Activated naive CD4-positive, alpha-beta T cell treated with anti-CD3 and anti-CD28 coated beads, Interleukin-2, amount 10 ng/mL, durations not matched to agents 7 days and 5 days (primary cell): ENCODE data around the gene TRMT2A.

Experiments
- CTCF ChIA-PET: fragments of 350-600 bp; sonication (Branson Sonifier 250); formaldehyde crosslinking; loops from one replicate; lab custom pipeline; 2021; ENCODE audit warnings: antibody characterized with exemption; lab: Charles Lee
- DNase-seq: peaks from one replicate; pipeline ENCODE4 v3.0.0-alpha.2; 2020
- H3K27ac Mint-ChIP-seq: one replicate; pipeline ENCODE4 v1.8.0; 2021; ENCODE audit warnings: mild to moderate bottlenecking, moderate library complexity, mixed read lengths
- H3K27me3 Mint-ChIP-seq: one replicate; pipeline ENCODE4 v1.8.0; 2021; ENCODE audit warnings: mild to moderate bottlenecking, mixed read lengths
- H3K36me3 Mint-ChIP-seq: one replicate; pipeline ENCODE4 v1.8.0; 2021; ENCODE audit warnings: mixed read lengths
- H3K4me1 Mint-ChIP-seq: one replicate; pipeline ENCODE4 v1.8.0; 2021; ENCODE audit warnings: mixed read lengths
- H3K4me3 Mint-ChIP-seq: one replicate; pipeline ENCODE4 v1.8.0; 2021; ENCODE audit warnings: mild to moderate bottlenecking, moderate library complexity, mixed read lengths
- H3K9me3 Mint-ChIP-seq: one replicate; pipeline ENCODE4 v1.8.0; 2021; ENCODE audit warnings: mixed read lengths

Gene TRMT2A

DNA sequence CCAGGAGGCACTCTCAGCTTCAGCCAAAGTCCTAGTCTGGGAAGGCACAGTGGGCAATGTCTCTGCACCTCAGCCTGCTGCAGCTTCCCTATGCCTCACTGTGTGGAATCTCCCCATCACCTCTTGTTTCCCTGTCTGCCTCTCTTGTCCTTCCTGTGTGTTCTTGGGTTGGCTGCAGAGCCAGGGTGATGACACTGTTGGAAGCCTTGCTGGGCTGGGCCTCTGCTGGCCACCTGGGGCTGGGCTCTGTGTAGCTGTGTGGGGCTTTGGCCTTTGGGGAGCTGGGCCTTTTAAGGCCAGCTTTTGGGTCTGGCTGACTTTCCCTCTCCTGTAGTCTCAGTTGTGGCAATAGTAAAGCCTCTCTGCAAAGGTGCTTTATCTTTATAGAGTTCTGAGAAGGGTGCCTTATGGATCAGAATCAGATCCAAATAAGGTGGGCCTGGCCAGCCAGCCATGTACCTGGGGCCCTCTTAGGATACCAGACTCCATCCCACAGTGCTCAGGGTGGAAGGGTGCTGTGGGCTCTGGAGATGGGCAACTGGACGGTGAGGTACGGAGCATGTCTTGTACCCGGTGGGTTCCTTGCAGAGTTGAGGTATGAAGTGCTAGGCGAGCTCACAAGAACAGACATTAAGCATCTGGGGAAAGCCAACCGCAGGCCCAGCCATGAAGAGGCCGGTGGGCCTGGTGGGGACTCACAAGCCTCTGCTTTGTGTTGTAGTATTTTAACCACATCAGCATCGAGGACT, 11.4 kb downstream of the TRMT2A start:
- Mint-ChIP-seq H3K4me3 (no peak overlapping the region), H3K4me1 (peaks cover 14% of the 10 kb centered on the region), H3K9me3 (no peaks in the 10 kb centered on the region), H3K27ac (peak overlapping the region; percentile 19), H3K36me3 (peaks cover 38% of the 10 kb centered on the region), H3K27me3 (no peaks in the 10 kb centered on the region)
- CTCF ChIA-PET, result no interaction called here
- DNase-seq, result no peak

DNA sequence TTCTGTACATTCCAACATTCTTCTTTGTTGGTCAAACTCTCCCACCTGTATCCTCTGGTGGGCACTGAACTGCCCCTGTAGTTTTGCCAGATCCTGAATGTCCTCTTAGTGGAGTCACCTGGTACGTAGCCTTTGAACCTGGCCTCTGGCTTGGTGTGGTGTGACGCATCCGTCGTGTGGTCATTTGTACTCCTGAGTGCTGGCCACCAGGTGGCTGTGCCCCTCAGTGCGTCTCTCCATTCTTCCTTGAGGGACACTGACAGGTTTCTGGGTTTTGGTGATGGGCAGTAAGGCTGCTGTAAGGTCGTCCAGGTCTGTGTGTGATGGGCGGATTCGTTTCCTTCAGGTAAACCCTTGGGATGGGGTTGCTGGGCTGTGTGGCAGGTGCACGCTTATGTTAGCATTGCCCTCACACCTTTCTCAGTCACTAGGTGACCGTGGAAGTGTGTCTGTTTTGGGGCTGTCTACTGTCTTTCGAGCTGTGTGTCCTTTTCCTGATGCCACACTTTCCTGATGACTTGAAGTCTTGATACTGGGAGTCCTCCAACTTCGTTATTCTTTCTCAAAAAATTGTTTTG, 14.7 kb downstream of the TRMT2A start:
- H3K27ac Mint-ChIP-seq, result no peak overlapping the region
- H3K4me3 Mint-ChIP-seq, result no peak overlapping the region
- H3K4me1 Mint-ChIP-seq, result peaks cover 41% of the 10 kb centered on the region
- no peaks in the 10 kb centered on the region for H3K27me3 Mint-ChIP-seq
- no peaks in the 10 kb centered on the region for H3K9me3 Mint-ChIP-seq
- no peak for DNase-seq
- CTCF ChIA-PET, result no interaction called here
- peaks cover 50% of the 10 kb centered on the region for H3K36me3 Mint-ChIP-seq

DNA sequence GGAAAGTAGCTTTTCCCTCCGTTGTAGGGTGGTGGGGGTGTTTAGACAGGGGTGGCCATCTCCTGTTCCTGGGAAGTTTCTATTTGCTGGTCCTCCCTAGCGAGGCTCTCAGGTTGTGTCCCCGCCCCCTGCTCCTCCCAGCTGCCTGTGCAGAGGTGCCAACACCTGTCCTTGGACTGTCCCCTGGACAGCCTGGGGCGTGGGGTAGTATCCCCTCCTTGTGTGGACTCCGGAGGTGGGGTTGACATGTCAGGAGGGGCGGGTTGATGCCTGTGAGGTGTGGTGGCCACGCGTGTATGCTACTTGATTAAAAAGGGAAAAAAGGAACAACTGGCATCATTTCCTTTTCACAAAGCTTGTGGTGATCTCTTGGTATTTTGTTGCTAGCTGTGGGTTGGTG, 15.4 kb downstream of the TRMT2A start:
- H3K9me3 Mint-ChIP-seq, result peaks cover under 1% of the 10 kb centered on the region
- H3K4me1 Mint-ChIP-seq, result peaks cover 43% of the 10 kb centered on the region
- H3K27me3 Mint-ChIP-seq, result no peaks in the 10 kb centered on the region
- H3K27ac Mint-ChIP-seq, result no peak overlapping the region
- DNase-seq, result no peak
- H3K36me3 Mint-ChIP-seq, result peaks cover 51% of the 10 kb centered on the region
- CTCF ChIA-PET, result interaction anchor here (0.6 to 1.4 kb wide), 3 partner anchors 11 to 218 kb away, joined by 3 to 5 read pairs (median 4); partner anchors contain the start of gene DGCR6L
- H3K4me3 Mint-ChIP-seq, result no peak overlapping the region

DNA sequence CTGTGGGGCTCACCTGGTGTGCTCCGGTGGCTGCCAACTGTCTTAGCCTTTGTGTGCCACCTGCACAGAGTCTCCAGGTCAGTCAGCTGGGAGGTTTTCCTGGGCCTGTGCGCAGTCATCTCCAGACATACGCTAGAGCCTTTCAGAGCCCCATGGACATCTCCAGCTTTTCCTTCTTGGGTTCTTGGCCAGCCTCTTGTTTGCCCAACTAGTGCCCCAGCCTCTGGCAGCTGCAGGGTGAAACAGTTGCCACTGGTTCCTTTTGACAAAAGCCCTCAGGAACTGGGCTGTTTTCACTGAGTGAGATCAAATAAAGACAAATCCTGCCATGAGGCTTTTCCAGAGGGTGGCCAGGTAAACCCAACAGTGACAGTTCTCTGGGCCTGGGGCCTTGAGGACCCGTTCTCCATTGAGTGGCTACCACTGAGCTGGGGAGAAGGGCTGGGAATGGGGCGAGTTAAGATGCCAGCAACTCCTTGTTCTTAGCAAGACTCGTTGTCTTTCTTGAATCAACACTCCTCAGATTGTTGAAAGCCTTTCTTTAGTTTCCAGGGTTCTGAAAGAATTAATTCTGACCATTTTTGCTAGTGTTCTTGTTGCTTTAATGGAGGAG, 17.8 kb downstream of the TRMT2A start:
- peaks cover 67% of the 10 kb centered on the region for H3K36me3 Mint-ChIP-seq
- H3K9me3 Mint-ChIP-seq, result peaks cover 3% of the 10 kb centered on the region
- peaks cover 51% of the 10 kb centered on the region for H3K4me1 Mint-ChIP-seq
- no peak for DNase-seq
- H3K4me3 Mint-ChIP-seq, result no peak overlapping the region
- CTCF ChIA-PET, result interaction anchor here (0.7 kb wide), 1 partner anchor 18 kb away, joined by 3 read pairs; no protein-coding TSS in a partner anchor
- no peaks in the 10 kb centered on the region for H3K27me3 Mint-ChIP-seq
- H3K27ac Mint-ChIP-seq, result peak overlapping the region; percentile 81

DNA sequence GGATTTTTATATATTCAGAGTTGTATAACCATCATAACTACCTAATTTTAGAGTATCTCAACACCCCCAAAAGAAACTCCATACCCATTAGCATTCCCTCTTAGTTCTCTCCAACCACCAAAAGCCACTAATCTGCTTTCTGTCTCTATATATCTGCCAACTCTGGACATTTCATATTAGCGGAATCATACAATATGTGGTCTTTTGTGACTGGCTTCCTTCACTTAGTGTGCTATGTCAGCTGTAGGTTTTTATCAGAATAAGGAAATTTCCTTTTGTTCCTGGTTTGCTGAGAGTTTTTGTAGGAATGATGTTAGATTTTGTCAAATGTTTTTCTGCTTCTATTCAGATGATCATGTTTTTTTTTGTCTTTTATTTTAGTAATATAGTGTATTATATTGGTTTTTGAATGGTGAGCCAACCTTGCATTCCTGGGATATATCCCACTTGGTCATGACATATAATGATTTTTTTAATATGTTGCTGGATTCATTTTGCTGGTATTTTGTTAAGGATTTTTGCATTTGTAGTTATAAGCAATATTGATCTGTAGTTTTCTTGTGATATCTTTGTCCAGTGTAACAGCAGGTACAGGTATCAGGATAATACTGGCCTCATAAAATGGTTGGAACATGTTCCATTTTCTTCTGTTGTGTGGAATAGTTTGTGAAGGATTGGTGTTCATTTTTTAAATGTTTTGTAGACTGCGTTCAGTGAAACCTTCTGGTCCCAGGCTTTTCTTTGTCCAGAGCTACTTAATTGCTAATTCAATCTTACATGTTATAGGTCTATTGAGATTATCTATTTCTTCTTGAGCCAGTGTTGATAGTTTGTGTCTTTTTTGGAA, 20.2 kb downstream of the TRMT2A start:
- CTCF ChIA-PET, result interaction anchor here (1.1 to 1.7 kb wide), 2 partner anchors 14 to 78 kb away, joined by 3 to 4 read pairs; no protein-coding TSS in a partner anchor
- Mint-ChIP-seq H3K4me1 (peaks cover 49% of the 10 kb centered on the region), H3K27me3 (no peaks in the 10 kb centered on the region), H3K4me3 (no peak overlapping the region), H3K27ac (no peak overlapping the region), H3K36me3 (peaks cover 75% of the 10 kb centered on the region), H3K9me3 (peaks cover 3% of the 10 kb centered on the region)
- no peak for DNase-seq

DNA sequence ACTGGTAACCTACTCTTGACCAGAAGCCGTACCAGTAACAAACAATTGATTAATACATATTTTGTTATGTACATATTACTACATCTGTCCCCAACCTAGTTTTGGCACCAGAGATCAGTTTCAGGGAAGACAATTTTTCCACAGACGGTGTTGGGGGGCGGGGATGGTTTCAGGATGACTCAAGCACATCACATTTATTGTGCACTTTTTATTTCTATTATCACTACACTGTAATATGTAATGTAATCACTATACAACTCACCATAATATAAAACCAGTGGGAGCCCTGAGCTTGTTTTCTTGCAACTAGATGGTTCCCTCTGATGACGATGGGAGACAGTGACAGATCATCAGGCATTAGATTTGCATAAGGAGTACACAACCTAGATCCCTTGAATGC, 21.5 kb downstream of the TRMT2A start:
- DNase-seq, result no peak
- H3K4me1 Mint-ChIP-seq, result peaks cover 39% of the 10 kb centered on the region
- no peak overlapping the region for H3K27ac Mint-ChIP-seq
- H3K36me3 Mint-ChIP-seq, result peaks cover 85% of the 10 kb centered on the region
- CTCF ChIA-PET, result interaction anchor here (1.1 to 1.7 kb wide), 2 partner anchors 15 to 76 kb away, joined by 3 to 4 read pairs; no protein-coding TSS in a partner anchor
- H3K27me3 Mint-ChIP-seq, result no peaks in the 10 kb centered on the region
- no peak overlapping the region for H3K4me3 Mint-ChIP-seq
- H3K9me3 Mint-ChIP-seq, result peaks cover 3% of the 10 kb centered on the region

DNA sequence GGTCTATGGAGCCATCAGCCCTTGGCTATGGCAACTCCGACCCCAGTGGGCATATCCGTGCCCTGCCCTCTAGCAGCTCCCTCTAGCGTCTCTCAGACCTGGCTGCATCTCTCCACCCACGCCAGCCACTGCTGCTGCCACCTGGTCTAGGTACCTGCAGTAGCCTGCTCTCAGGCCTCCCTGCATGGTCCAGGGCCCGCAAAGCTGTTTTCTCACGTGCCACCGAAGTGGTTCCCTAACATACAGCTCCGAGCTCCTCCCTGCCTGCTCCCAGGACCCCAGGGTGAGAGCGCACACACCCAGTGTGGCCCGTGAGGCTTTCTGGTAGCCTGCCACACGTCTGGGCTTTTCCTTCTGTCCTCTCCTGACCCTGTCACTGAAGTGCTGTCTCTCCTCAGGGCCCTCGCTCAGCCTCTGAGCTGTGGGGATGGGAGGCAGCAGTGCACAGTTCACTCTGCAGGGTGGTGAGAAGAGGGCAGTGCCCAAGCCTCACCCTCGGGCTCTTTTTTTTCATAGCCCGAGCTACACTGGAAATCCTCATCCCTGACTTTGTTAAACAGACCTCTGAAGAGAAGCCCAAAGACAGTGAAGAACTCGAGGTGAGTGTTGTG, 22.7 kb downstream of the TRMT2A start:
- no peak overlapping the region for H3K27ac Mint-ChIP-seq
- H3K4me3 Mint-ChIP-seq, result no peak overlapping the region
- H3K36me3 Mint-ChIP-seq, result peaks cover 85% of the 10 kb centered on the region

DNA sequence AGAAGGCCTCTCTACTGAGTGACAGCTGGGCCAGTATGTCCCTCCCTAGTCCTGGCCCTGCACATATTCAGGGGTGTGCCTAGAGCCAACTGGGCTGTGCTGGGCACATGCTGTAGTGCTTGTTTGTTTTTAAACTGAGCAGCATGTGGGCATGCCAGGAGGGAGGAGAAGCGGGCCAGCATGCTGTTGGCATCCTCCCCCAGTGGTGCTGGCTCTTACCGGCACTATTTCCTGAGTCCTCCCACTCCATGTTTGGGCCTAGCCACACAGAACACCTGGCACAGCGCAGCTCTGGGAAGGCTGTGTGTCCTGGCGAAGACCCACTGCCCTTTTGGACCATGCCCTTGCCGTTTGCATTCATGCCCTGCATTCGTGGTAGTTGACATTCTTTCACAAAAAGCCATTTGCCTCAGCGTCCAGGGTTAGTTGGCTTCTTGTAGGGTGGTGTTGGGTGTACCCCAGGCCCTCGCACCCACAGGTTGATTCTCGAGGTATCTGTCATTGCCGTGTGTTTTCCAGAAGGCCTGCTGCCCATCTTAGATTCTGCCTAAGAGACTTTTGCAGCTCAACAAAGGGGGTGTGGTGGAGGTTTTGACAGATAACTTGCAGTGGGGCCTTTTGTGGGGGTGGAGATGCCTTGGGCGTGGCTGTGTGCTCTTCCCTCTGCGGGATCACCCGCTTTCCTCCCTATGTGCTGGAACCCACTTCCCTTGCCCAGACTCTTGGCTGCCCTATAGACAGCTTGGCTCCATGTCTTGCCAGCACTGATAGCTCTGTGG, 23.4 kb downstream of the TRMT2A start:
- Mint-ChIP-seq H3K27me3 (no peaks in the 10 kb centered on the region), H3K36me3 (peaks cover 83% of the 10 kb centered on the region), H3K4me3 (no peak overlapping the region), H3K4me1 (peaks cover 19% of the 10 kb centered on the region), H3K27ac (no peak overlapping the region), H3K9me3 (peaks cover 3% of the 10 kb centered on the region)
- CTCF ChIA-PET, result interaction anchor here (1.4 kb wide), 1 partner anchor 140 kb away, joined by 3 read pairs; no protein-coding TSS in a partner anchor
- DNase-seq, result no peak

More for the DNA sequence above, 22.7 kb downstream of the TRMT2A start:
- Mint-ChIP-seq H3K27me3 (no peaks in the 10 kb centered on the region), H3K4me1 (peaks cover 26% of the 10 kb centered on the region), H3K9me3 (peaks cover 3% of the 10 kb centered on the region)
- CTCF ChIA-PET, result interaction anchor here (1.4 kb wide), 1 partner anchor 141 kb away, joined by 3 read pairs; no protein-coding TSS in a partner anchor
- DNase-seq, result no peak

DNA sequence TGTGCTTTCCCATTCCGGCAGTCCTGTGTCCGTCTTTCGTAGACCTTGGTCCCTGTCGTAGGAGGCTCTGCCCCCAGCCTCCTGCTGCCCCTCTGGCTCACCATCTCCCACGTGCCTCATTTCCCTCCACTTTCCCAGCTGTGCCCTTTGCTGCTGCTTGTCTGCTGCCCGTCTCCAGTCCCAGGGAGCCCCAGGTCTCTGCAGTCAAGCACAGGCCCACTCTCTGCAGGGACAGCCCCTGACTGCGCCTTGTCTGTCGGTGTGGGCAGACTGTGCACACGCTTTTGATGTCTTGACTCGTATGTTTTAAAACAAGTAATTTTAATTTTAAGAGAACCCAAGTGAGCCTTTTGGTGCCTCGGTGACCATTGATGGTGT, 24.6 kb downstream of the TRMT2A start:
- Mint-ChIP-seq H3K36me3 (peaks cover 80% of the 10 kb centered on the region), H3K27ac (no peak overlapping the region), H3K27me3 (no peaks in the 10 kb centered on the region), H3K9me3 (peaks cover 3% of the 10 kb centered on the region), H3K4me3 (no peak overlapping the region), H3K4me1 (peaks cover 13% of the 10 kb centered on the region)
- DNase-seq, result no peak
- CTCF ChIA-PET, result no interaction called here

DNA sequence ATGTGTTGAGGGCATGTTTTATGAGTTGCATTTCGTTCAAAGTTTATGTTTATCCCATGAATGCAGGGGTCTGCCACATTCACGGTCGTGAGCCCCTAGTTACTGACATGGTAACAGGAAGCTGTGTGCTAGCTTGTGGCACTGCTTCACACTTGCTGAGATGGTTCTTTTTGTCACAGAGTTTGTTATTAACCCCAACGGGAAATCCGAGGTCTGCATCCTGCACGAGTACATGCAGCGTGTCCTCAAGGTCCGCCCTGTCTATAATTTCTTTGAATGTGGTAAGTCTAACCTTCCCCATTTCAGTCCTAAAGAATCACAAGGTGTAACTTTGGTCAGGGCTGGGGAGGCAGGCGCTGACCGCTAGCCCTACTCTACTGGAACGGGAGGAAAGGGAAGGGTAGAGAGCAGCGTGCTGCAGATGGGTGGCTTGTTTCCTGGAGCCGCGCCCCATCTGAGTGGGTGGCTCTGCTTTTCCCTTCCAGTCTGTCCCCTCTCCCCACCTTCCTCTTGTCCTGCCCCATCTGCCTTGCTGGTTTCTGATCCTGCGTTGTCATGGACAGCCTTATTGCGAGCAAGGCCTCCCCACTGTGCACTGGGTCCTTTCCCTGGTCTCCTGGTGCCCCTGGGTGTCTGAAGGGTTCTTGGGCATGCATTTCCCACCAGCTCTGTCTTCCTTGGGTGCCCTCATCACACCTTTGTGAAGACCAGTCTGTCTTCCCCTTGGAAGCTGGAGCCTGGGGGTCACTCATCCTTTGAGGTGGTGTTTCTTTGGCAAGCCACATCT, 25.1 kb downstream of the TRMT2A start:
- Mint-ChIP-seq H3K27me3 (no peaks in the 10 kb centered on the region), H3K4me3 (no peak overlapping the region), H3K27ac (peak overlapping the region; percentile 28), H3K36me3 (peaks cover 80% of the 10 kb centered on the region), H3K9me3 (peaks cover 3% of the 10 kb centered on the region), H3K4me1 (peaks cover 11% of the 10 kb centered on the region)
- no peak for DNase-seq
- CTCF ChIA-PET, result no interaction called here

DNA sequence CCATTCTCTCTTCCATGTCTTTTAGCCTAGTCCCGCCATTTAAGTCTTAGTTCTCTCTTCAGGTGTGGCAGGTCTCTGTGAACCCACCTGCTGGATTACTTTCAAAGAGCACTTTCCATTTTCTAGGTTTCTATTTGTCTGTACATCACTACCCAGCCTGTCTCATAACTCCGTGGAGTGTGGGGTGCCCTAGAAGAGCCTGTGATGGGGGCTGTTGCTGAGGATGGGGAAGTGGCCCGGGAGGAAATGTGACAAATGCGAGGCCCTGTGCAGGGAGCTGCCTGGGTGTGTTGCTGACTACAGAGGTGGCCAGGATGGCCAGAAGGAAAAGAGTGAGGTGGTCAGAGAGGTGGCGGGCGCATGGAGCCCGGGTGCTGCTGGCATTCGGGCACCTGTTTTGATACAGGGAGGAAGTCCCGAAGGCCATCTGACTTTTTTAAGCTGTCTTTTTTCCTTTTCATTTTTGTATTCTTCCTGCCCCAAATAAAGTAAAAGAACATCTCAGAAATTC, 26.2 kb downstream of the TRMT2A start:
- Mint-ChIP-seq H3K4me1 (peaks cover 11% of the 10 kb centered on the region), H3K27ac (no peak overlapping the region), H3K36me3 (peaks cover 80% of the 10 kb centered on the region), H3K27me3 (no peaks in the 10 kb centered on the region), H3K9me3 (no peaks in the 10 kb centered on the region), H3K4me3 (no peak overlapping the region)
- CTCF ChIA-PET, result no interaction called here
- no peak for DNase-seq

DNA sequence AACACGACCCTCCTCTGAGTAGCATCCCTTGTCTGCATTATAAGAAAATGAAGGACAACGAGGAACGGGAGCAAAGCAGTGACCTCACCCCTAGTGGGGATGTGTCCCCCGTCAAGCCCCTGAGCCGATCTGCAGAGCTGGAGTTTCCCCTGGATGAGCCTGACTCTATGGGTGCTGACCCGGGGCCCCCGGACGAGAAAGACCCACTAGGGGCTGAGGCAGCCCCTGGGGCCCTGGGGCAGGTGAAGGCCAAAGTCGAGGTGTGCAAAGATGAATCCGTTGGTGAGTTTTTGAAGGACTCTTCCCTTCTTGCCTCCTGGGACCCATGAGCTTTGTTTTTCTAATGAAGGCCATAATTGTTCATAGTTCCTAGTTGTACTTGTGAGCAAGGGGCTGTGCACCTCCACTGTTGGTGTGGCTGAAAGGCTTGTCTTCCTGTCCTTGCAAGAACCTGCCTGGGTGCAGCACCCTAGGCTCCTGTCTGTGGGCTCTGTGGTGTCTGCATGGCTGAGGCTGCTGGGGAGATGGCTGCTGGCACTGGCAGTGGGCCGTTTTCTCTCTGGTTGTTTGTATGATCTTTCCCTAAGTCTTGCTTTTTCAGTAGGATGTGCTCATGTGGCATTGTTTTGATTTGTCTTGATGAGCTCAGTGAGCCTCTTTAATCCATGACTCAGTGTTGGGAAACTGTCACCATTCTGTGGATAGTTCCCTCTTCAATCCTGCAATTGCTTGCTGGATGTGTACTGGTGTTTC, 26.9 kb downstream of the TRMT2A start:
- no peak overlapping the region for H3K4me3 Mint-ChIP-seq
- CTCF ChIA-PET, result no interaction called here
- H3K36me3 Mint-ChIP-seq, result peaks cover 78% of the 10 kb centered on the region
- H3K27ac Mint-ChIP-seq, result no peak overlapping the region
- peaks cover 7% of the 10 kb centered on the region for H3K4me1 Mint-ChIP-seq
- no peaks in the 10 kb centered on the region for H3K9me3 Mint-ChIP-seq
- DNase-seq, result no peak
- H3K27me3 Mint-ChIP-seq, result no peaks in the 10 kb centered on the region
